Measurements from ENCODE around the gene DNM3. TPM values are rescaled to one million over a fixed set of nuclear protein-coding genes. Genes with fewer than 3 reads are reported as not detected.

DNM3 gene
- total and polyA plus RNA-seq, 4 donors: 2.1 to 16.3 (median 5.6) TPM

- DNase-seq (no peak), ATAC-seq (ENCODE audit: insufficient read depth, low FRiP score) (no peak)
- Histone ChIP-seq H3K4me1 (ENCODE audit: control insufficient read depth in 5 of 5, insufficient read depth in 5 of 5, low read length in 5 of 5) (peaks cover 0 to 2% (median 0%) of the 10 kb centered on the region in 5 donors), H3K27me3 (ENCODE audit: control insufficient read depth in 3 of 3, insufficient read depth in 3 of 3, low read length in 2 of 3) (no peaks in the 10 kb centered on the region), H3K9me3 (ENCODE audit: control insufficient read depth in 4 of 4, insufficient read depth in 3 of 4, low read length in 3 of 4) (no peaks in the 10 kb centered on the region), H3K4me3 (no peak overlapping the region), H3K36me3 (ENCODE audit: control insufficient read depth in 4 of 4, insufficient read depth in 4 of 4, low read length in 4 of 4) (no peaks in the 10 kb centered on the region), H3K27ac (ENCODE audit: low read depth in 1 of 2, low read length in 1 of 2) (no peak overlapping the region), H3K9ac (ENCODE audit: insufficient read depth in 1 of 2, low read length in 2 of 2) (no peak overlapping the region)
- TF ChIP-seq CTCF (IDR thresholded peaks at IDR 0.05; ENCODE audit: control extremely low read depth, extremely low read depth): no peak
- WGBS, 2 donors: 92 to 93% methylated on average over 8 of the region's 8 CpGs
Observed at GRCh38 chr1:172246521-172247390, 405.5 kb downstream of the DNM3 start.

- Histone ChIP-seq H3K9me3 (ENCODE audit: control insufficient read depth in 4 of 4, insufficient read depth in 3 of 4, low read length in 3 of 4) (peaks cover 0 to 1% (median 0%) of the 10 kb centered on the region in 4 donors), H3K27me3 (ENCODE audit: control insufficient read depth in 3 of 3, insufficient read depth in 3 of 3, low read length in 2 of 3) (no peaks in the 10 kb centered on the region), H3K36me3 (ENCODE audit: control insufficient read depth in 4 of 4, insufficient read depth in 4 of 4, low read length in 4 of 4) (no peaks in the 10 kb centered on the region), H3K9ac (ENCODE audit: insufficient read depth in 1 of 2, low read length in 2 of 2) (no peak overlapping the region), H3K4me1 (ENCODE audit: control insufficient read depth in 5 of 5, insufficient read depth in 5 of 5, low read length in 5 of 5) (peaks cover 0 to 2% (median 0%) of the 10 kb centered on the region in 5 donors), H3K4me3 (no peak overlapping the region), H3K27ac (ENCODE audit: low read depth in 1 of 2, low read length in 1 of 2) (no peak overlapping the region)
- no peak for TF ChIP-seq CTCF (IDR thresholded peaks at IDR 0.05; ENCODE audit: control extremely low read depth, extremely low read depth)
- DNase-seq: no peak
- 85 to 86% methylated on average over 1 of the region's 1 CpG for WGBS, 2 donors
- no peak for ATAC-seq (ENCODE audit: insufficient read depth, low FRiP score)
Observed at GRCh38 chr1:172251486-172251885, 410.2 kb downstream of the DNM3 start.

GRCh38 chr1:172252321-172252720 lies 411.0 kb downstream of the DNM3 start:
- no peak for ATAC-seq (ENCODE audit: insufficient read depth, low FRiP score)
- WGBS, 2 donors: 85 to 94% methylated on average over 4 of the region's 4 CpGs
- H3K4me3 ChIP-seq: no peak overlapping the region
- H3K9me3 ChIP-seq (ENCODE audit: control insufficient read depth in 4 of 4, insufficient read depth in 3 of 4, low read length in 3 of 4): peaks cover 0 to 1% (median 0%) of the 10 kb centered on the region in 4 donors
- H3K9ac ChIP-seq (ENCODE audit: insufficient read depth in 1 of 2, low read length in 2 of 2): no peak overlapping the region
- no peaks in the 10 kb centered on the region for H3K4me1 ChIP-seq (ENCODE audit: control insufficient read depth in 5 of 5, insufficient read depth in 5 of 5, low read length in 5 of 5)
- TF ChIP-seq CTCF (IDR thresholded peaks at IDR 0.05; ENCODE audit: control extremely low read depth, extremely low read depth): no peak
- H3K27ac ChIP-seq (ENCODE audit: low read depth in 1 of 2, low read length in 1 of 2): no peak overlapping the region
- no peaks in the 10 kb centered on the region for H3K36me3 ChIP-seq (ENCODE audit: control insufficient read depth in 4 of 4, insufficient read depth in 4 of 4, low read length in 4 of 4)
- H3K27me3 ChIP-seq (ENCODE audit: control insufficient read depth in 3 of 3, insufficient read depth in 3 of 3, low read length in 2 of 3): no peaks in the 10 kb centered on the region
- DNase-seq: no peak

Data from lung (tissue), 12 donors.